Measurements from ENCODE around the gene P2RX4. TPM values are rescaled to one million over a fixed set of nuclear protein-coding genes. Genes with fewer than 3 reads are reported as not detected.

Gene P2RX4
- total RNA-seq, 1 experiment from 2014 or later, result 17.1 TPM

- no peaks in the 10 kb centered on the region for H3K9me3 ChIP-seq (ENCODE audit: control insufficient read depth in 1 of 2, insufficient read depth in 1 of 2, low read depth in 1 of 2, low read length in 2 of 2)
- peaks cover 13 to 20% of the 10 kb centered on the region in 2 experiments for H3K4me1 ChIP-seq (ENCODE audit: control insufficient read depth in 1 of 2, insufficient read depth in 2 of 2, low read length in 2 of 2)
- ATAC-seq (peak; percentile 34), DNase-seq (ENCODE audit: low read depth, low spot score) (no peak)
- H4K20me1 ChIP-seq (ENCODE audit: insufficient read depth), result no peaks in the 10 kb centered on the region
- H3K4me3 ChIP-seq (replicated peaks in 1 of 2; ENCODE audit: low read depth in 1 of 2, low read length in 2 of 2), result no peak overlapping the region
- ChIA-PET POLR2A (interaction anchor here (0.9 kb wide), 1 partner anchor 9 kb away, joined by 3 read pairs; no protein-coding TSS in a partner anchor), CTCF (interaction anchor here (1.1 to 2.0 kb wide), 2 partner anchors 20 to 169 kb away, joined by 3 to 7 read pairs; no protein-coding TSS in a partner anchor), RAD21 (ENCODE audit: low non-redundant PET in 1 of 2, low total read pairs in 2 of 2, uncharacterized antibody in 2 of 2, unreplicated experiment in 2 of 2) (no interaction called here)
- intact Hi-C loops (cut with micrococcal nuclease), result loop anchor here (1.0 to 5.0 kb wide), 3 partner anchors 118 to 223 kb away; no protein-coding TSS in a partner anchor
- H3K27ac ChIP-seq (ENCODE audit: low read depth, low read length), result peak overlapping the region; percentile 75
- no peaks in the 10 kb centered on the region for H3K27me3 ChIP-seq (ENCODE audit: insufficient read depth, low read length)
- no peak overlapping the region for H2AFZ ChIP-seq (ENCODE audit: low read depth, low read length, poor library complexity, severe bottlenecking)
- H3K9me2 ChIP-seq (ENCODE audit: insufficient read depth), result no peaks in the 10 kb centered on the region
- H3K4me2 ChIP-seq (ENCODE audit: low read length), result peak overlapping the region; percentile 69
- BruUV-seq (replicated peaks), result no TSS peak
- H3K9ac ChIP-seq (ENCODE audit: low read length), result no peak overlapping the region
- no peaks in the 10 kb centered on the region for H3K79me2 ChIP-seq (ENCODE audit: insufficient read depth, low read length)
- TF ChIP-seq CEBPB (IDR thresholded peaks at IDR 0.05; ENCODE audit: low read depth), result no peak
- TF ChIP-seq, protein P1, sequence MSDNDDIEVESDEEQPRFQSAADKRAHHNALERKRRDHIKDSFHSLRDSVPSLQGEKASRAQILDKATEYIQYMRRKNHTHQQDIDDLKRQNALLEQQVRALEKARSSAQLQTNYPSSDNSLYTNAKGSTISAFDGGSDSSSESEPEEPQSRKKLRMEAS (IDR thresholded peaks at IDR 0.05), result no peak
- TF ChIP-seq ZBTB33 (IDR thresholded peaks at IDR 0.05; ENCODE audit: extremely low read depth, insufficient replicate concordance, low read length), result no peak
- no peak for TF ChIP-seq POLR2A (IDR thresholded peaks at IDR 0.05; ENCODE audit: borderline replicate concordance, extremely low read depth, insufficient read depth, insufficient read length)
- TF ChIP-seq SRF (IDR thresholded peaks at IDR 0.05; ENCODE audit: low read depth), result no peak
- no peak for TF ChIP-seq ELF1 (IDR thresholded peaks at IDR 0.05; ENCODE audit: borderline replicate concordance, low read depth)
- TF ChIP-seq ZFX (IDR thresholded peaks at IDR 0.05), result no peak
- TF ChIP-seq, protein P2, sequence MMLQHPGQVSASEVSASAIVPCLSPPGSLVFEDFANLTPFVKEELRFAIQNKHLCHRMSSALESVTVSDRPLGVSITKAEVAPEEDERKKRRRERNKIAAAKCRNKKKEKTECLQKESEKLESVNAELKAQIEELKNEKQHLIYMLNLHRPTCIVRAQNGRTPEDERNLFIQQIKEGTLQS (IDR thresholded peaks at IDR 0.05), result no peak
- TF ChIP-seq CTCF (IDR thresholded peaks at IDR 0.05 in 2 of 3, conservative IDR thresholded peaks at IDR 0.05 in 1 of 3; ENCODE audit: borderline replicate concordance in 1 of 3, insufficient read depth in 1 of 3, low read depth in 2 of 3, low read length in 2 of 3), result no peak
- no peak for TF ChIP-seq EGR1 (IDR thresholded peaks at IDR 0.05; ENCODE audit: low read depth)
- TF ChIP-seq, protein P3, sequence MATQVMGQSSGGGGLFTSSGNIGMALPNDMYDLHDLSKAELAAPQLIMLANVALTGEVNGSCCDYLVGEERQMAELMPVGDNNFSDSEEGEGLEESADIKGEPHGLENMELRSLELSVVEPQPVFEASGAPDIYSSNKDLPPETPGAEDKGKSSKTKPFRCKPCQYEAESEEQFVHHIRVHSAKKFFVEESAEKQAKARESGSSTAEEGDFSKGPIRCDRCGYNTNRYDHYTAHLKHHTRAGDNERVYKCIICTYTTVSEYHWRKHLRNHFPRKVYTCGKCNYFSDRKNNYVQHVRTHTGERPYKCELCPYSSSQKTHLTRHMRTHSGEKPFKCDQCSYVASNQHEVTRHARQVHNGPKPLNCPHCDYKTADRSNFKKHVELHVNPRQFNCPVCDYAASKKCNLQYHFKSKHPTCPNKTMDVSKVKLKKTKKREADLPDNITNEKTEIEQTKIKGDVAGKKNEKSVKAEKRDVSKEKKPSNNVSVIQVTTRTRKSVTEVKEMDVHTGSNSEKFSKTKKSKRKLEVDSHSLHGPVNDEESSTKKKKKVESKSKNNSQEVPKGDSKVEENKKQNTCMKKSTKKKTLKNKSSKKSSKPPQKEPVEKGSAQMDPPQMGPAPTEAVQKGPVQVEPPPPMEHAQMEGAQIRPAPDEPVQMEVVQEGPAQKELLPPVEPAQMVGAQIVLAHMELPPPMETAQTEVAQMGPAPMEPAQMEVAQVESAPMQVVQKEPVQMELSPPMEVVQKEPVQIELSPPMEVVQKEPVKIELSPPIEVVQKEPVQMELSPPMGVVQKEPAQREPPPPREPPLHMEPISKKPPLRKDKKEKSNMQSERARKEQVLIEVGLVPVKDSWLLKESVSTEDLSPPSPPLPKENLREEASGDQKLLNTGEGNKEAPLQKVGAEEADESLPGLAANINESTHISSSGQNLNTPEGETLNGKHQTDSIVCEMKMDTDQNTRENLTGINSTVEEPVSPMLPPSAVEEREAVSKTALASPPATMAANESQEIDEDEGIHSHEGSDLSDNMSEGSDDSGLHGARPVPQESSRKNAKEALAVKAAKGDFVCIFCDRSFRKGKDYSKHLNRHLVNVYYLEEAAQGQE (IDR thresholded peaks at IDR 0.05; ENCODE audit: low read depth), result no peak
- TF ChIP-seq JUND (IDR thresholded peaks at IDR 0.05), result no peak
- TF ChIP-seq POLR2AphosphoS5 (IDR thresholded peaks at IDR 0.05; ENCODE audit: low read depth, low read length), result no peak; the same call in none of the 2 replicates
- TF ChIP-seq RAD21 (IDR thresholded peaks at IDR 0.05; ENCODE audit: low read depth), result no peak
- no peak for TF ChIP-seq SIN3A (IDR thresholded peaks at IDR 0.05; ENCODE audit: low read depth)
- TF ChIP-seq SP1 (IDR thresholded peaks at IDR 0.05; ENCODE audit: low read depth), result no peak
- H3K36me3 ChIP-seq (ENCODE audit: control insufficient read depth in 1 of 2, insufficient read depth in 2 of 2, low read length in 2 of 2), result peaks cover 0 to 2% of the 10 kb centered on the region in 2 experiments; a peak in 1 of 4 replicates
Measured at GRCh38 chr12:121230538-121230907, 20.6 kb downstream of the P2RX4 start.

All from HCT116 (cell line).